Hepatocyte (in vitro differentiated cells): ENCODE results near the gene MACROH2A1.

ENCODE experiments used
- CTCF ChIP-seq: fragments of 200-600 bp; sonication (generic); IDR thresholded peaks from 2 replicates; pipeline ENCODE4 v1.5.1; 2016; ENCODE audit warnings: antibody characterized with exemption, mild to moderate bottlenecking; ENCODE audit not compliant: poor library complexity
- EZH2 ChIP-seq: fragments of 200-600 bp; sonication (generic); IDR thresholded peaks from 2 replicates; pipeline ENCODE4 v1.6.1; 2016; ENCODE audit warnings: antibody characterized with exemption, mild to moderate bottlenecking, borderline replicate concordance

GRCh38 chr5:135385576-135385975 lies 13.5 kb downstream of the MACROH2A1 start:
- TF ChIP-seq CTCF (no peak), EZH2 (no peak)
